Measurements from ENCODE around the gene NDEL1. TPM values are rescaled to one million over a fixed set of nuclear protein-coding genes. Genes with fewer than 3 reads are reported as not detected.

The NDEL1 gene
- total and polyA plus RNA-seq, 10 donors: 11.6 to 141 (median 81.9) TPM

- 77 to 92% (median 82%) methylated on average over 11 of the region's 11 CpGs for WGBS, 5 donors
- no peak overlapping the region for H3K27ac ChIP-seq
Observed at GRCh38 chr17:8479431-8479947, 43.8 kb downstream of the NDEL1 start.

GRCh38 chr17:8480011-8480976 is 44.6 kb downstream of the NDEL1 start:
- peaks cover 0 to 8% (median 0%) of the 10 kb centered on the region in 6 donors for H3K4me1 ChIP-seq
- no peak for DNase-seq
- no peak overlapping the region for H3K27ac ChIP-seq
- no peaks in the 10 kb centered on the region for H3K27me3 ChIP-seq (replicated peaks in 1 of 7)
- H3K9me3 ChIP-seq: peaks cover 3 to 24% (median 19%) of the 10 kb centered on the region in 8 donors
- intact Hi-C loops (cut with DNase I; ENCODE audit: low total_unique reads): no loop called here
- peaks cover 0 to 97% (median 37%) of the 10 kb centered on the region in 6 donors for H3K36me3 ChIP-seq
- WGBS, 5 donors: 89 to 93% (median 91%) methylated on average over 31 to 33 of the region's 33 CpGs
- no peak overlapping the region for H3K4me3 ChIP-seq
- TF ChIP-seq POLR2AphosphoS5 (IDR thresholded peaks at IDR 0.05) (peak in 1 of 3 donors; percentile 36), POLR2A (IDR thresholded peaks at IDR 0.05) (no peak), CTCF (IDR thresholded peaks at IDR 0.05 in 8 of 11, conservative IDR thresholded peaks at IDR 0.05 in 3 of 11) (no peak)

More at GRCh38 chr17:8479431-8479947, 43.8 kb downstream of the NDEL1 start:
- no peak for TF ChIP-seq POLR2AphosphoS5 (IDR thresholded peaks at IDR 0.05)
- no peak for TF ChIP-seq CTCF (IDR thresholded peaks at IDR 0.05 in 8 of 11, conservative IDR thresholded peaks at IDR 0.05 in 3 of 11)
- TF ChIP-seq POLR2A (IDR thresholded peaks at IDR 0.05): no peak
- no peak overlapping the region for H3K4me3 ChIP-seq
- DNase-seq: no peak
- peaks cover 0 to 8% (median 0%) of the 10 kb centered on the region in 6 donors for H3K4me1 ChIP-seq
- H3K9me3 ChIP-seq: peaks cover 3 to 19% (median 12%) of the 10 kb centered on the region in 8 donors
- intact Hi-C loops (cut with DNase I; ENCODE audit: low total_unique reads): no loop called here
- H3K36me3 ChIP-seq: peaks cover 0 to 100% (median 45%) of the 10 kb centered on the region in 6 donors
- H3K27me3 ChIP-seq (replicated peaks in 1 of 7): no peaks in the 10 kb centered on the region

DNA sequence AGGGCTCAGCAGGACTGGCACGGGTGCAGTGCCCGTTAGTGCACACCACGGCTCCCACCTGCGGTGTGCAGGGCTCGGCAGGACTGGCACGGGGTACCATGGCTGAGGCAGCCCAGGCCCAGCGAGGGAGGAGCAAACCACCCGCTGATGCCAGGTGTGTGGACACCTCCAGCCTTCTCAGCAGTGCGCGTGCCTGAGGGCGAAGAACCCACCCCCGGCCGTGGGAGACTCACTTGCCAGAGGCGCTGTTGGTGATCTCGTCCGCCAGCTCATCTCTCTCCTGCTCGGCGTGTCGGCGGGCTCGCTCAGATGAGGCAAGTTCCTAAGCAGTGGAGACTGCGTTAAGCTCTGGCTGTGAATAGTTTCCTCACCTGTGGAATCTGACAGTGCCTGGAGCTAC is 45.4 kb downstream of the NDEL1 start:
- no peaks in the 10 kb centered on the region for H3K27me3 ChIP-seq (replicated peaks in 1 of 7)

GRCh38 chr17:8481703-8482102 is 46.0 kb downstream of the NDEL1 start:
- Histone ChIP-seq H3K36me3 (peaks cover 0 to 82% (median 25%) of the 10 kb centered on the region in 6 donors), H3K27ac (no peak overlapping the region), H3K4me1 (peaks cover 0 to 8% (median 0%) of the 10 kb centered on the region in 6 donors)

More for the DNA sequence above, 45.4 kb downstream of the NDEL1 start:
- TF ChIP-seq POLR2AphosphoS5 (IDR thresholded peaks at IDR 0.05): peak in 2 of 3 donors; percentile 15 to 55
- no peak for TF ChIP-seq POLR2A (IDR thresholded peaks at IDR 0.05)
- Histone ChIP-seq H3K4me3 (no peak overlapping the region), H3K36me3 (peaks cover 0 to 89% (median 30%) of the 10 kb centered on the region in 6 donors), H3K9me3 (peaks cover 3 to 24% (median 19%) of the 10 kb centered on the region in 8 donors), H3K4me1 (peaks cover 0 to 8% (median 0%) of the 10 kb centered on the region in 6 donors), H3K27ac (no peak overlapping the region)
- WGBS, 5 donors: 93 to 98% (median 98%) methylated on average over 12 to 22 of the region's 22 CpGs
- intact Hi-C loops (cut with DNase I; ENCODE audit: low total_unique reads): no loop called here
- no peak for DNase-seq

More at GRCh38 chr17:8481703-8482102, 46.0 kb downstream of the NDEL1 start:
- Histone ChIP-seq H3K27me3 (replicated peaks in 1 of 7) (no peaks in the 10 kb centered on the region), H3K4me3 (no peak overlapping the region), H3K9me3 (peaks cover 3 to 24% (median 19%) of the 10 kb centered on the region in 8 donors)
- TF ChIP-seq CTCF (IDR thresholded peaks at IDR 0.05 in 8 of 11, conservative IDR thresholded peaks at IDR 0.05 in 3 of 11) (no peak), POLR2AphosphoS5 (IDR thresholded peaks at IDR 0.05) (no peak)
- DNase-seq: no peak
- WGBS, 5 donors: 93 to 98% (median 94%) methylated on average over 5 of the region's 5 CpGs
- intact Hi-C loops (cut with DNase I; ENCODE audit: low total_unique reads): no loop called here

All from spleen (tissue), 11 donors.